Sigmoid colon (tissue), 4 donors: Measurements from ENCODE around the gene MACROH2A1.

Experiments used
- EP300 ChIP-seq, 4 donors: sonication (generic); formaldehyde crosslinking; IDR thresholded peaks; one replicate each; pipeline ENCODE4 v1.6.1; 2017; ENCODE audit warnings: antibody characterized with exemption in 4 of 4
- POLR2A ChIP-seq, 2 donors: fragments of 450-650 bp; IDR thresholded peaks; one replicate each; pipeline ENCODE4 v1.6.1; 2016; ENCODE audit warnings: antibody characterized with exemption in 2 of 2, mild to moderate bottlenecking in 2 of 2, moderate library complexity in 2 of 2
- POLR2AphosphoS5 ChIP-seq, 4 donors: sonication (generic); formaldehyde crosslinking; IDR thresholded peaks; one replicate each; pipeline ENCODE4 v1.6.1; 2017; ENCODE audit warnings: antibody characterized with exemption in 4 of 4
- TF ChIP-seq, protein P1 (sequence below), 4 experiments: fragments of 450-650 bp in 3 of 4; fragments of 200-600 bp in 1 of 4; IDR thresholded peaks; one replicate each; pipeline ENCODE4 v1.5.1; 2016 to 2019; ENCODE audit warnings: antibody characterized with exemption in 4 of 4, mild to moderate bottlenecking in 3 of 4, moderate library complexity in 2 of 4

GRCh38 chr5:135329066-135329912, 69.7 kb downstream of the MACROH2A1 start:
- TF ChIP-seq, protein P1, sequence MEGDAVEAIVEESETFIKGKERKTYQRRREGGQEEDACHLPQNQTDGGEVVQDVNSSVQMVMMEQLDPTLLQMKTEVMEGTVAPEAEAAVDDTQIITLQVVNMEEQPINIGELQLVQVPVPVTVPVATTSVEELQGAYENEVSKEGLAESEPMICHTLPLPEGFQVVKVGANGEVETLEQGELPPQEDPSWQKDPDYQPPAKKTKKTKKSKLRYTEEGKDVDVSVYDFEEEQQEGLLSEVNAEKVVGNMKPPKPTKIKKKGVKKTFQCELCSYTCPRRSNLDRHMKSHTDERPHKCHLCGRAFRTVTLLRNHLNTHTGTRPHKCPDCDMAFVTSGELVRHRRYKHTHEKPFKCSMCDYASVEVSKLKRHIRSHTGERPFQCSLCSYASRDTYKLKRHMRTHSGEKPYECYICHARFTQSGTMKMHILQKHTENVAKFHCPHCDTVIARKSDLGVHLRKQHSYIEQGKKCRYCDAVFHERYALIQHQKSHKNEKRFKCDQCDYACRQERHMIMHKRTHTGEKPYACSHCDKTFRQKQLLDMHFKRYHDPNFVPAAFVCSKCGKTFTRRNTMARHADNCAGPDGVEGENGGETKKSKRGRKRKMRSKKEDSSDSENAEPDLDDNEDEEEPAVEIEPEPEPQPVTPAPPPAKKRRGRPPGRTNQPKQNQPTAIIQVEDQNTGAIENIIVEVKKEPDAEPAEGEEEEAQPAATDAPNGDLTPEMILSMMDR (IDR thresholded peaks at IDR 0.05): no peak
- TF ChIP-seq EP300 (IDR thresholded peaks at IDR 0.05) (no peak), POLR2A (IDR thresholded peaks at IDR 0.05) (no peak), POLR2AphosphoS5 (IDR thresholded peaks at IDR 0.05) (no peak)
